Measurements from ENCODE around the gene MRPS12. TPM values are rescaled to one million over a fixed set of nuclear protein-coding genes. Genes with fewer than 3 reads are reported as not detected.

The MRPS12 gene
- total RNA-seq, 1 donor from 2014 or later = 67.6 TPM

GRCh38 chr19:38911388-38912001 is 19.2 kb upstream of the MRPS12 start:
- DNase-seq = no peak
- Histone ChIP-seq H3K27me3 (ENCODE audit: low read depth) (peaks cover 19% of the 10 kb centered on the region), H3K9me3 (replicated peaks) (no peaks in the 10 kb centered on the region), H3K4me1 (no peaks in the 10 kb centered on the region), H3K36me3 (peaks cover 28% of the 10 kb centered on the region), H3K4me3 (no peak overlapping the region), H3K27ac (replicated peaks) (no peak overlapping the region)
- intact Hi-C loops (cut with micrococcal nuclease) = no loop called here
- TF ChIP-seq CTCF (IDR thresholded peaks at IDR 0.05; ENCODE audit: borderline replicate concordance) = no peak

DNA sequence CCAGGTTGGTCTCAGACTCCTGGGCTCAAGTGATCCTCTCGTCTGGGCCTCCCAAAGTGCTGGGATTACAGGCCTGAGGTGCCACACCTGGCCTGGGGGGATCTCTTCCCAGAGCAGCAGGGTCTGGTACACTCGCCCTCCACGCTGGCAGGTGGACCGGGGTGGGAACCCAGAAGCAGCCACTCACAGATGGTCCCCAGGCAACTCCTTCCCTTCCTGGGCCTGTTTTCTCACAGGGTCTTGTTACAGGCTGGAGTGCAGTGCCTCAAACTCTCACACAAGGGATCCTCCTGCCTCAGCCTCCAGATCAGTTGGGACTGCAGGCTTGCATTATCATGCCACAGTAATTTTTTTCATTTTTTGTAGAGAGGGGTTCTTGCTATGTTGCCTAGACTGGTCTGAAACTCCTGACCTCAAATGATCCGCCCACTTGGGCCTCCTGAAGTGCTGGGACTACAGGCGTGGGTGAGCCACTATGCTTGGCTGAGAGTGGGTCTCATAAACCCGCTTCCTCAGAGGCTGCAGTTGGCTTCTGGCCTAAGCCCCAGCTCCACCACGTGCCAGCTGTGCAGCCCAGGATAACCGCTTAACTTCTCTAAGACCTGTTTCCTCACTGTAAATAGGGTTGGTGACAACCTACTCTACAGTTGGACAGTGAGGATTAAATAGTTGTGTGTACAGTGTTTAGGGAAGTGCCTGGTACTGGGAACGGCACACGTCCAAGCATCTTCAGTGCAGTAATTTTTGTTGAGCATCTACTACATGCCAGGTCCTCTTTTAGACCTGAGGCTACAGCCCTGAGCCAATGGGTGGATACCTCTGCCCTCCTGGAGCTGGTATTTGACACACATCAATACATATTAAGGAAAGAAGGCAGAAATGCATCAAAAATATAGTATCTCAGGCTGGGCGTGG is 17.9 kb upstream of the MRPS12 start:
- no peak for TF ChIP-seq CTCF (IDR thresholded peaks at IDR 0.05; ENCODE audit: borderline replicate concordance)
- intact Hi-C loops (cut with micrococcal nuclease) = no loop called here
- no peaks in the 10 kb centered on the region for H3K9me3 ChIP-seq (replicated peaks)
- H3K36me3 ChIP-seq = peaks cover 15% of the 10 kb centered on the region
- no peak overlapping the region for H3K27ac ChIP-seq (replicated peaks)
- H3K4me3 ChIP-seq = no peak overlapping the region
- DNase-seq = no peak
- H3K27me3 ChIP-seq (ENCODE audit: low read depth) = peaks cover 19% of the 10 kb centered on the region
- no peaks in the 10 kb centered on the region for H3K4me1 ChIP-seq

DNA sequence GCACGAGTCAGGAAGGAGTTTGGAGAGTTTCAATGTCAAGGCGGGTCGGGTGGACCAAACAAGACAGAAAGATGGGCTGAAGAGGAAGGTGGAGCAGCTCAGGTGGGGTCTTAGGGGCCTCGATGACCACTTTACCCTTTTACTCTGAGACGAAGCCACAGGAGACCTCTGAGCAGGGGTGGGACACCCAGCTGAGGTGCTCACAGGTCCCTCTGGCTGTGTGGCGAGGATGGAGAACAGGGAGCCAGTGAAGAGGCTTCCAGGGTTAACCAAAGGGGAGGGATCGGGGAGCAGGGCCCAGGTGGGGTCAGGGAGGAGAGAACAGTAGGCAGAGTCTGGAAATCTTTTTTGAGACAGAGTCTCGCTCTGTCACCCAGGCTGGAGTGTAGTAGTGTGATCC is 16.8 kb upstream of the MRPS12 start:
- TF ChIP-seq CTCF (IDR thresholded peaks at IDR 0.05; ENCODE audit: borderline replicate concordance) = no peak
- Histone ChIP-seq H3K4me3 (no peak overlapping the region), H3K9me3 (replicated peaks) (no peaks in the 10 kb centered on the region), H3K27me3 (ENCODE audit: low read depth) (peaks cover 19% of the 10 kb centered on the region), H3K36me3 (peaks cover 7% of the 10 kb centered on the region), H3K4me1 (no peaks in the 10 kb centered on the region), H3K27ac (replicated peaks) (no peak overlapping the region)
- intact Hi-C loops (cut with micrococcal nuclease) = no loop called here
- no peak for DNase-seq

- no peak for TF ChIP-seq CTCF (IDR thresholded peaks at IDR 0.05; ENCODE audit: borderline replicate concordance)
- no peaks in the 10 kb centered on the region for H3K9me3 ChIP-seq (replicated peaks)
- peaks cover 15% of the 10 kb centered on the region for H3K27me3 ChIP-seq (ENCODE audit: low read depth)
- H3K4me3 ChIP-seq = no peak overlapping the region
- H3K36me3 ChIP-seq = peaks cover 2% of the 10 kb centered on the region
- intact Hi-C loops (cut with micrococcal nuclease) = no loop called here
- no peak overlapping the region for H3K27ac ChIP-seq (replicated peaks)
- no peak for DNase-seq
- H3K4me1 ChIP-seq = no peaks in the 10 kb centered on the region
Measured at GRCh38 chr19:38915329-38916321, 15.1 kb upstream of the MRPS12 start.

- Histone ChIP-seq H3K27me3 (ENCODE audit: low read depth) (no peaks in the 10 kb centered on the region), H3K4me1 (no peaks in the 10 kb centered on the region), H3K27ac (replicated peaks) (no peak overlapping the region), H3K36me3 (peaks cover 15% of the 10 kb centered on the region), H3K4me3 (no peak overlapping the region), H3K9me3 (replicated peaks) (no peaks in the 10 kb centered on the region)
- intact Hi-C loops (cut with micrococcal nuclease) = no loop called here
- TF ChIP-seq CTCF (IDR thresholded peaks at IDR 0.05; ENCODE audit: borderline replicate concordance) = no peak
- no peak for DNase-seq
Measured at GRCh38 chr19:38917516-38917915, 13.2 kb upstream of the MRPS12 start.
